Activated T-cell treated with anti-CD3 and anti-CD28 coated beads, Interleukin-2, amount 50 U/mL, for 72 hours (primary cell): ENCODE data around the gene SEL1L3. TPM values are rescaled to one million over a fixed set of nuclear protein-coding genes. Genes with fewer than 3 reads are reported as not detected.

Experiments used
- ATAC-seq, 2 donors: fragments of 150-1000 bp; cut with Tn5 transposase; replicated peaks in 1 of 2; 2 replicates each; pipeline ENCODE4 v1.10.0; 2021; ENCODE audit warnings: moderate library complexity in 2 of 2, mild to moderate bottlenecking in 1 of 2
- DNase-seq, 2 donors: peaks; one replicate each; pipeline ENCODE4 v3.0.0; 2021 to 2022; ENCODE audit warnings: mixed read lengths in 1 of 2
- H3K27ac Mint-ChIP-seq: one replicate; pipeline ENCODE4 v1.8.0; 2022; ENCODE audit warnings: mild to moderate bottlenecking, moderate library complexity, mixed read lengths
- H3K27me3 Mint-ChIP-seq: one replicate; pipeline ENCODE4 v1.8.0; 2022; ENCODE audit warnings: low read depth, mixed read lengths
- H3K36me3 Mint-ChIP-seq, 2 donors: one replicate each; pipeline ENCODE4 v1.8.0; 2022; ENCODE audit warnings: mixed read lengths in 2 of 2, mild to moderate bottlenecking in 1 of 2; ENCODE audit not compliant: insufficient read depth in 2 of 2
- H3K4me1 Mint-ChIP-seq: one replicate; pipeline ENCODE4 v1.8.0; 2022; ENCODE audit warnings: low read depth, mixed read lengths
- H3K4me3 Mint-ChIP-seq, 2 donors: one replicate each; pipeline ENCODE4 v1.8.0; 2022; ENCODE audit warnings: mild to moderate bottlenecking in 2 of 2, mixed read lengths in 2 of 2, moderate library complexity in 2 of 2
- H3K9me3 Mint-ChIP-seq, 2 donors: one replicate each; pipeline ENCODE4 v1.8.0; 2022; ENCODE audit warnings: mixed read lengths in 2 of 2
- total RNA-seq, 2 donors: library from RNA; stranded (reverse); gene quantifications; one replicate each; pipeline ENCODE4 v1.2.3, GENCODE V29; 2022

SEL1L3 gene
- total RNA-seq, 2 donors from 2014 or later = 27.7 to 61.2 TPM

- ATAC-seq (no peak), DNase-seq (no peak)
- H3K4me1 Mint-ChIP-seq = no peaks in the 10 kb centered on the region
- peaks cover 0 to 3% of the 10 kb centered on the region in 2 donors for H3K9me3 Mint-ChIP-seq
- no peaks in the 10 kb centered on the region for H3K27me3 Mint-ChIP-seq
- no peak overlapping the region for H3K4me3 Mint-ChIP-seq
- no peak overlapping the region for H3K27ac Mint-ChIP-seq
- H3K36me3 Mint-ChIP-seq = peaks cover 1 to 4% of the 10 kb centered on the region in 2 donors
Measured at GRCh38 chr4:25710637-25711036, 152.2 kb downstream of the SEL1L3 start.

GRCh38 chr4:25704516-25704915 is 158.3 kb downstream of the SEL1L3 start:
- Mint-ChIP-seq H3K36me3 (peaks cover 0 to 4% of the 10 kb centered on the region in 2 donors), H3K4me1 (no peaks in the 10 kb centered on the region), H3K4me3 (no peak overlapping the region), H3K9me3 (peaks cover 0 to 2% of the 10 kb centered on the region in 2 donors), H3K27ac (no peak overlapping the region), H3K27me3 (no peaks in the 10 kb centered on the region)
- DNase-seq (no peak), ATAC-seq (no peak)

- no peaks in the 10 kb centered on the region for H3K4me1 Mint-ChIP-seq
- peaks cover 0 to 2% of the 10 kb centered on the region in 2 donors for H3K36me3 Mint-ChIP-seq
- H3K27me3 Mint-ChIP-seq = no peaks in the 10 kb centered on the region
- ATAC-seq = no peak
- H3K4me3 Mint-ChIP-seq = no peak overlapping the region
- no peak for DNase-seq
- H3K9me3 Mint-ChIP-seq = no peaks in the 10 kb centered on the region
- H3K27ac Mint-ChIP-seq = no peak overlapping the region
Measured at GRCh38 chr4:25703731-25704388, 158.9 kb downstream of the SEL1L3 start.

DNA sequence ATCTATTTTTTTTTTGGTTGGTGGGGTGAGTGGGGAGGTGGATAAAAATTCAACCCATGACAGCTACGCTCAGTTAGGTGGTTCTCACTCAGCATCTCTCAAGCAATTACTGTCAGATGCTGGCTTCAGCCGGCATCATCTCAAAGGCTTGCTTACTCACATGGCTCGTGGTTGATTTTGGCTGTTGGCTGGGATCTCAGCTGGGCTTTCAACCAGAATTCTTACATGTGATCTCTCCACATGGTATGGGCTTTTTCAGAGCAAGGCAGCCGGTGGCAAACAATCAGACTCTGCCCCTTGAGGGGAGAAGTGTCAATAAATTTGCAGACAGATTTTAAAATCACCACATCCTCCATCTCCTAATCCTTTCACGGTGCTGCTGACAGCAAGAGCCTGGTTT is 159.9 kb downstream of the SEL1L3 start:
- H3K4me3 Mint-ChIP-seq = no peak overlapping the region
- H3K9me3 Mint-ChIP-seq = no peaks in the 10 kb centered on the region
- H3K27me3 Mint-ChIP-seq = no peaks in the 10 kb centered on the region
- H3K4me1 Mint-ChIP-seq = no peaks in the 10 kb centered on the region
- H3K36me3 Mint-ChIP-seq = no peaks in the 10 kb centered on the region
- ATAC-seq (no peak), DNase-seq (no peak)
- H3K27ac Mint-ChIP-seq = no peak overlapping the region

- H3K4me3 Mint-ChIP-seq = no peak overlapping the region
- H3K36me3 Mint-ChIP-seq = no peaks in the 10 kb centered on the region
- DNase-seq (no peak), ATAC-seq (no peak)
- H3K4me1 Mint-ChIP-seq = no peaks in the 10 kb centered on the region
- H3K27ac Mint-ChIP-seq = no peak overlapping the region
- H3K9me3 Mint-ChIP-seq = no peaks in the 10 kb centered on the region
- H3K27me3 Mint-ChIP-seq = peaks cover 7% of the 10 kb centered on the region
Measured at GRCh38 chr4:25700661-25701060, 162.1 kb downstream of the SEL1L3 start.

- Mint-ChIP-seq H3K9me3 (no peaks in the 10 kb centered on the region), H3K4me1 (no peaks in the 10 kb centered on the region), H3K36me3 (peaks cover 0 to 1% of the 10 kb centered on the region in 2 donors), H3K27ac (no peak overlapping the region), H3K27me3 (peaks cover 7% of the 10 kb centered on the region), H3K4me3 (no peak overlapping the region)
- ATAC-seq = no peak
- no peak for DNase-seq
Measured at GRCh38 chr4:25697516-25697915, 165.3 kb downstream of the SEL1L3 start.

Other genes starting within 250 kb of the SEL1L3 start
- gene SLC34A2, start 207.1 kb downstream of the SEL1L3 start, total RNA-seq = not detected
- 10 to 100 TPM; 24.1 to 33.9 TPM for gene SMIM20, start 51.2 kb upstream of the SEL1L3 start, total RNA-seq